Measurements from ENCODE around the gene NCAPH2.

GRCh38 chr22:50461536-50461935 lies 46.5 kb upstream of the NCAPH2 start:
- TF ChIP-seq CTCF (IDR thresholded peaks at IDR 0.05) (no peak), POLR2A (IDR thresholded peaks at IDR 0.05) (no peak)
